Hepatocyte (in vitro differentiated cells): Measurements from ENCODE around the gene GAR1. TPM values are rescaled to one million over a fixed set of nuclear protein-coding genes. Genes with fewer than 3 reads are reported as not detected.
"Not testable (repeated sequence)": the region's sequence is repeated elsewhere in the genome, so short reads cannot be mapped to it uniquely, and the experiment has no call there.

ENCODE experiments used
- DNase-seq: peaks from one replicate; pipeline ENCODE4 v3.0.0-alpha.2; 2016; ENCODE audit warnings: low spot score
- H2AFZ ChIP-seq: fragments of 200-600 bp; sonication (generic); 2 replicates; pipeline ENCODE4 v1.6.0; 2016; ENCODE audit warnings: antibody characterized with exemption, mild to moderate bottlenecking
- H3K27ac ChIP-seq: fragments of 200-600 bp; sonication (generic); 2 replicates; pipeline ENCODE4 v1.5.1; 2016; ENCODE audit warnings: mild to moderate bottlenecking
- H3K27me3 ChIP-seq: fragments of 200-600 bp; sonication (generic); 2 replicates; pipeline ENCODE4 v1.6.1; 2016
- H3K36me3 ChIP-seq: fragments of 200-600 bp; sonication (generic); replicated peaks from 2 replicates; pipeline ENCODE4 v1.5.1; 2016; ENCODE audit warnings: low read depth; ENCODE audit not compliant: insufficient read depth
- H3K4me1 ChIP-seq: fragments of 200-600 bp; sonication (generic); 2 replicates; pipeline ENCODE4 v1.5.1; 2016; ENCODE audit warnings: mild to moderate bottlenecking, moderate library complexity; ENCODE audit not compliant: insufficient read depth
- H3K4me2 ChIP-seq: fragments of 200-600 bp; sonication (generic); 2 replicates; pipeline ENCODE4 v1.6.0; 2016
- H3K4me3 ChIP-seq: fragments of 200-600 bp; sonication (generic); 2 replicates; pipeline ENCODE4 v1.5.1; 2016; ENCODE audit warnings: mild to moderate bottlenecking
- H3K79me2 ChIP-seq: fragments of 200-600 bp; sonication (generic); 2 replicates; pipeline ENCODE4 v1.6.0; 2017; ENCODE audit warnings: mild to moderate bottlenecking
- H3K9me2 ChIP-seq: fragments of 200-600 bp; sonication (generic); replicated peaks from 2 replicates; pipeline ENCODE4 v1.6.0; 2017; ENCODE audit warnings: mild to moderate bottlenecking; ENCODE audit not compliant: insufficient read depth
- H3K9me3 ChIP-seq: fragments of 200-600 bp; sonication (generic); 2 replicates; pipeline ENCODE4 v1.5.1; 2016; ENCODE audit warnings: low read depth, mild to moderate bottlenecking
- H4K20me1 ChIP-seq: fragments of 200-600 bp; sonication (generic); 2 replicates; pipeline ENCODE4 v1.6.0; 2016; ENCODE audit warnings: mild to moderate bottlenecking; ENCODE audit not compliant: insufficient read depth, poor library complexity, severe bottlenecking
- CTCF ChIP-seq: fragments of 200-600 bp; sonication (generic); IDR thresholded peaks from 2 replicates; pipeline ENCODE4 v1.5.1; 2016; ENCODE audit warnings: antibody characterized with exemption, mild to moderate bottlenecking; ENCODE audit not compliant: poor library complexity
- EZH2 ChIP-seq: fragments of 200-600 bp; sonication (generic); IDR thresholded peaks from 2 replicates; pipeline ENCODE4 v1.6.1; 2016; ENCODE audit warnings: antibody characterized with exemption, mild to moderate bottlenecking, borderline replicate concordance
- EZH2phosphoT487 ChIP-seq: fragments of 200-600 bp; sonication (generic); IDR thresholded peaks from one replicate; pipeline ENCODE4 v1.6.1; 2018; ENCODE audit warnings: antibody characterized with exemption, mild to moderate bottlenecking, low read depth, moderate library complexity; ENCODE audit not compliant: unreplicated experiment, severe bottlenecking
- WGBS: methylation state at CpG from one replicate; pipeline ENCODE4 v1.1.6; 2016; ENCODE audit warnings: low lambda C conversion rate; ENCODE audit errors: missing lambda C conversion rate; 5-methylcytosine and 5-hydroxymethylcytosine counted together
- polyA plus RNA-seq: library from polyadenylated mRNA; unstranded; fragments of >200 nt; fragmentation: Nextera tagmentation; extraction: Ambion mirVana; gene quantifications from 2 replicates; pipeline ENCODE4 v1.2.1, GENCODE V29; 2016
- total RNA-seq: library from RNA; depleted of rRNA; stranded (reverse); fragments of >200 nt; gene quantifications from 2 replicates; pipeline ENCODE4 v1.2.3, GENCODE V29; 2014

Gene GAR1
- 7.5 and 10.2 TPM in 2 replicates for total RNA-seq
- polyA plus RNA-seq, result 30.2 and 39.8 TPM in 2 replicates

GRCh38 chr4:109815151-109816081, at the start of gene GAR1:
Gene GAR1 (plus strand): TSS chr4:109815762. CDS start chr4:109816165, 403 bp downstream.
- Histone ChIP-seq H4K20me1 (peaks cover 4% of the 10 kb centered on the region), H3K9me2 (no peaks in the 10 kb centered on the region), H3K4me1 (peaks cover 11% of the 10 kb centered on the region), H3K36me3 (no peaks in the 10 kb centered on the region), H3K79me2 (peaks cover 40% of the 10 kb centered on the region), H3K4me3 (peak within 1 kb of the TSS; percentile 41), H3K27ac (peak within 1 kb of the TSS; percentile 94), H3K4me2 (peak within 1 kb of the TSS; percentile 80), H3K27me3 (no peaks in the 10 kb centered on the region), H3K9me3 (no peaks in the 10 kb centered on the region), H2AFZ (peak within 1 kb of the TSS; percentile 76)
- WGBS, result under 1% methylated on average over 52 of the region's 53 CpGs
- no peak for TF ChIP-seq EZH2
- no peak for TF ChIP-seq CTCF
- TF ChIP-seq EZH2phosphoT487, result no peak
- DNase-seq, result peak; percentile 95

GRCh38 chr4:109782092-109782491, 33.5 kb upstream of the GAR1 start:
- 98% methylated on average over 2 of the region's 2 CpGs for WGBS
- H3K4me3 ChIP-seq, H4K20me1 ChIP-seq: not testable (repeated sequence)

DNA sequence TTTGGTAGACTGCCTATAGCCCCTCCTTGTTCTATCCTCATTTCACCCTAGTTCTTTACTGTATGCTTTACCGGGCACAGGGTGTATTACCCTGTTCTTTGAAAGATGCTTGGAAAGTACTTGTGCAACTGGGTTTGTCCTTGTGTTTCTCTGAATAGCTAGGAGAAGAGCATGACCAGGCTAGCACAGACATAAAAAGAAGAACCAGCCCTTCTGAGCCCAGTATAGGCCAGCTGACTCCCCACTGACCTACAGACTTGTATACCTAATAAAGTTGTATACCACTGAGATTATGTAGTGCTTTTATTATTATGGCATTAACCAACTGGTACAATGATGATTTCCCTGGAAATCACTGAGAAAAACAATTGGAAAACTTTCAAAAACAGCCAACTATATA, 28.7 kb upstream of the GAR1 start:
- no peak overlapping the region for H3K27ac ChIP-seq
- H3K4me2 ChIP-seq, result no peak overlapping the region
- H3K4me3 ChIP-seq, result no peak overlapping the region
- no peaks in the 10 kb centered on the region for H3K4me1 ChIP-seq
- no peaks in the 10 kb centered on the region for H3K27me3 ChIP-seq
- H4K20me1 ChIP-seq, result no peaks in the 10 kb centered on the region
- H2AFZ ChIP-seq, result no peak overlapping the region
- WGBS, result 95% methylated on average over 1 of the region's 1 CpG
- no peaks in the 10 kb centered on the region for H3K9me3 ChIP-seq
- DNase-seq, result no peak
- H3K79me2 ChIP-seq, result no peaks in the 10 kb centered on the region
- no peaks in the 10 kb centered on the region for H3K9me2 ChIP-seq
- no peak for TF ChIP-seq EZH2
- TF ChIP-seq CTCF, result no peak
- H3K36me3 ChIP-seq, result no peaks in the 10 kb centered on the region

More at GRCh38 chr4:109782092-109782491, 33.5 kb upstream of the GAR1 start:
- DNase-seq, H3K36me3 ChIP-seq, H3K79me2 ChIP-seq, H3K9me3 ChIP-seq, H3K9me2 ChIP-seq, H3K27ac ChIP-seq, H3K27me3 ChIP-seq, H3K4me1 ChIP-seq, H3K4me2 ChIP-seq, H2AFZ ChIP-seq: not testable (repeated sequence)

DNA sequence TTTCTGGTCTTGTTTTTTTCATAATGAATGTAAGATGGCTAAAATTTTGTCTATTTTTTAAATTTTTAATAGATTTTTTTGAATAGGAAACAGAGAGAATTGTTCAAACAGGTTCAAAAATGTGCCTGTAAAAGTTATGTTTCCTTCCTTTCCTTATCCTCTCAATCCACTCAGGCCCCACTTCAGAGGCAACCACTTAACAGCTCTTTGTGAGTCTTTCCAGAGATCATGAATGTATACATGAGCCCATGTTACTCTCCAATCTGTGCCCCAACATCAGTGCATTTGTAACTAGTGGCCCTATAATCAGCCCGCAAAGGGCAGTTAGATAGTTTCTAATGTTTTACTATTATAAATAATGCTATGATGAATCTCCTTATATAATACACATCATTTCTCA, 27.8 kb upstream of the GAR1 start:
- WGBS, result 89% methylated on average over 1 of the region's 1 CpG
- H4K20me1 ChIP-seq, result no peaks in the 10 kb centered on the region
- no peaks in the 10 kb centered on the region for H3K79me2 ChIP-seq
- no peak overlapping the region for H3K27ac ChIP-seq
- no peaks in the 10 kb centered on the region for H3K27me3 ChIP-seq
- no peaks in the 10 kb centered on the region for H3K9me2 ChIP-seq
- no peaks in the 10 kb centered on the region for H3K4me1 ChIP-seq
- no peaks in the 10 kb centered on the region for H3K36me3 ChIP-seq
- no peak overlapping the region for H3K4me3 ChIP-seq
- no peak overlapping the region for H3K4me2 ChIP-seq
- no peaks in the 10 kb centered on the region for H3K9me3 ChIP-seq
- no peak for DNase-seq
- H2AFZ ChIP-seq, result no peak overlapping the region
- TF ChIP-seq EZH2 (no peak), EZH2phosphoT487 (no peak), CTCF (no peak)
